Pancreas (tissue), 10 donors: Measurements from ENCODE around the gene PMFBP1. TPM values are rescaled to one million over a fixed set of nuclear protein-coding genes. Genes with fewer than 3 reads are reported as not detected.

Experiments used
- ATAC-seq, 4 donors: fragments of 200-7000 bp; cut with Tn5 transposase; one replicate each; pipeline versions ENCODE4 v1.8.0 to v1.9.1; 2020; ENCODE audit warnings: mild to moderate bottlenecking in 4 of 4, moderate library complexity in 4 of 4
- DNase-seq, 6 donors: peaks; one replicate each; pipeline ENCODE4 v3.0.0-alpha.2; 2020
- FAIRE-seq: peaks from 2 replicates; lab custom pipeline; 2012; peaks lifted over from hg19 to GRCh38; lab: Jason Lieb, UNC
- H3K27ac ChIP-seq, 4 donors: fragments of 200-600 bp; sonication (generic); 1 replicate in 3 of 4; 2 replicates in 1 of 4; pipeline versions ENCODE4 v1.5.0 to v1.8.0; 2020
- H3K27me3 ChIP-seq, 4 donors: fragments of 200-600 bp; one replicate each; pipeline ENCODE4 v1.8.0; 2021
- H3K36me3 ChIP-seq, 3 donors: fragments of 200-600 bp; sonication (generic) in 1 of 3; one replicate each; pipeline versions ENCODE4 v1.5.0 to v1.8.0; 2020 to 2021
- H3K4me1 ChIP-seq, 3 donors: fragments of 200-600 bp; one replicate each; pipeline ENCODE4 v1.8.0; 2021
- H3K4me3 ChIP-seq, 4 donors: fragments of 200-600 bp; sonication (generic) in 2 of 4; one replicate each; pipeline versions ENCODE4 v1.5.0 to v1.8.0; 2020 to 2021
- H3K9me3 ChIP-seq, 4 donors: fragments of 200-600 bp; one replicate each; pipeline ENCODE4 v1.8.0; 2021
- WGBS, 2 donors: extraction: QIAGEN DNeasy Blood & Tissue Kit; methylation state at CpG; one replicate each; pipeline ENCODE4 v1.1.7; 2013; 5-methylcytosine and 5-hydroxymethylcytosine counted together
- intact Hi-C, 3 donors: fragments of 100-400 bp; cut with DNase I; formaldehyde crosslinking; loops; one replicate each; pipeline versions ENCODE4 v1.11.1 to v1.14.2; 2022
- polyA plus RNA-seq, 2 donors: library from polyadenylated mRNA; stranded (reverse); fragments of 200-250 nt; gene quantifications; one replicate each; pipeline ENCODE4 v1.2.3, GENCODE V29; 2013
- total RNA-seq, 6 donors: library from RNA; stranded (reverse); fragmentation: NEBNext Ultra II Directional in 4 of 6; extraction: Animal tissue kit (Norgen Biotek cat#: 25700) in 4 of 6; gene quantifications; one replicate each; pipeline versions ENCODE4 v1.2.1 to v1.2.4, GENCODE V29; 2021 to 2023
- TF ChIP-seq, protein P1 (sequence below), 4 donors: fragments of 200-600 bp; sonication (generic) in 3 of 4; IDR thresholded peaks; one replicate each; pipeline versions ENCODE4 v1.5.0 to v1.8.0; 2021; ENCODE audit warnings: antibody characterized with exemption in 4 of 4
- donor health status: healthy with polysubstance abuse.
- donor health status: DM: no; HTN: no; CAD: no; lungs with moderate emphysema.
- donor health status: DM: no; HTN: no; CAD: no.
- donor health status: control.
- donor health status: control.
- donor health status: Bipolar disorder and iron deficiency.
- donor health status: DM: yes; HTN: yes; CAD: no.
- donor health status: DM: no; HTN: no; CAD: no.
- donor health status: DM: no; HTN: no; CAD: no.
- donor health status: DM: yes; HTN: yes; CAD: no.

The PMFBP1 gene
- total and polyA plus RNA-seq, 8 donors: 1.8 to 6.6 (median 2.7) TPM

- ATAC-seq (no peak), DNase-seq (no peak), FAIRE-seq (no peak)
- no peak overlapping the region for H3K27ac ChIP-seq
- H3K36me3 ChIP-seq: no peaks in the 10 kb centered on the region
- no peak overlapping the region for H3K4me3 ChIP-seq
- WGBS, 2 donors: 86 to 92% methylated on average over 6 of the region's 6 CpGs
- intact Hi-C loops: no loop called here
- TF ChIP-seq, protein P1, sequence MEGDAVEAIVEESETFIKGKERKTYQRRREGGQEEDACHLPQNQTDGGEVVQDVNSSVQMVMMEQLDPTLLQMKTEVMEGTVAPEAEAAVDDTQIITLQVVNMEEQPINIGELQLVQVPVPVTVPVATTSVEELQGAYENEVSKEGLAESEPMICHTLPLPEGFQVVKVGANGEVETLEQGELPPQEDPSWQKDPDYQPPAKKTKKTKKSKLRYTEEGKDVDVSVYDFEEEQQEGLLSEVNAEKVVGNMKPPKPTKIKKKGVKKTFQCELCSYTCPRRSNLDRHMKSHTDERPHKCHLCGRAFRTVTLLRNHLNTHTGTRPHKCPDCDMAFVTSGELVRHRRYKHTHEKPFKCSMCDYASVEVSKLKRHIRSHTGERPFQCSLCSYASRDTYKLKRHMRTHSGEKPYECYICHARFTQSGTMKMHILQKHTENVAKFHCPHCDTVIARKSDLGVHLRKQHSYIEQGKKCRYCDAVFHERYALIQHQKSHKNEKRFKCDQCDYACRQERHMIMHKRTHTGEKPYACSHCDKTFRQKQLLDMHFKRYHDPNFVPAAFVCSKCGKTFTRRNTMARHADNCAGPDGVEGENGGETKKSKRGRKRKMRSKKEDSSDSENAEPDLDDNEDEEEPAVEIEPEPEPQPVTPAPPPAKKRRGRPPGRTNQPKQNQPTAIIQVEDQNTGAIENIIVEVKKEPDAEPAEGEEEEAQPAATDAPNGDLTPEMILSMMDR (IDR thresholded peaks at IDR 0.05): no peak
- H3K27me3 ChIP-seq: no peaks in the 10 kb centered on the region
- H3K4me1 ChIP-seq: peaks cover 0 to 3% (median 0%) of the 10 kb centered on the region in 3 donors
- no peaks in the 10 kb centered on the region for H3K9me3 ChIP-seq
Observed at GRCh38 chr16:72216767-72217166, 44.8 kb upstream of the PMFBP1 start.

DNA sequence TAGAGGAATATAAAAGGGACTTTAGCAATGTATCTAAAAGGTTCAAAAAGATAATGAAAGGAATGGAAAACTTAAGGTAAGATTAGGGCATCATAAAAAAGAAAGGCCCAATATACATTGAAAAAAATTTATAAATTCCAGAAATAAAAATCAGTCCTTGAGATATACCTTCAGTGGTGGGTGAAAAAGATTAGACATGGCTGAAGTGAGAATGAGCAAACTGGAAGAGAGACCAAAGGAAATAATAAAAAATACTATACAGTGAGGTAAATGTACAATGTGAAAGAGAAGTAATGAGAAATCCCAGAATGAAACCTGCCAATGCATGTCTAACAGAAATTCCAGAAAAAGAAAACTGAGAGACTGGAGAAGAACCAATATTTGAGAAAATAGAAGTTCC, 42.9 kb upstream of the PMFBP1 start:
- H3K4me3 ChIP-seq: no peak overlapping the region
- intact Hi-C loops: no loop called here
- DNase-seq (no peak), FAIRE-seq (no peak), ATAC-seq (no peak)
- TF ChIP-seq, protein P1 (IDR thresholded peaks at IDR 0.05): no peak
- peaks cover 0 to 6% (median 0%) of the 10 kb centered on the region in 3 donors for H3K4me1 ChIP-seq
- no peaks in the 10 kb centered on the region for H3K9me3 ChIP-seq
- no peaks in the 10 kb centered on the region for H3K36me3 ChIP-seq
- no peak overlapping the region for H3K27ac ChIP-seq
- no peaks in the 10 kb centered on the region for H3K27me3 ChIP-seq

GRCh38 chr16:72211110-72211509, 39.2 kb upstream of the PMFBP1 start:
- H3K9me3 ChIP-seq: no peaks in the 10 kb centered on the region
- DNase-seq: no peak
- intact Hi-C loops: no loop called here
- H3K36me3 ChIP-seq: no peaks in the 10 kb centered on the region
- H3K4me3 ChIP-seq: no peak overlapping the region
- H3K27me3 ChIP-seq: no peaks in the 10 kb centered on the region
- no peak for ATAC-seq
- TF ChIP-seq, protein P1 (IDR thresholded peaks at IDR 0.05): no peak
- no peak for FAIRE-seq
- no peak overlapping the region for H3K27ac ChIP-seq
- H3K4me1 ChIP-seq: peaks cover 0 to 9% (median 0%) of the 10 kb centered on the region in 3 donors

DNA sequence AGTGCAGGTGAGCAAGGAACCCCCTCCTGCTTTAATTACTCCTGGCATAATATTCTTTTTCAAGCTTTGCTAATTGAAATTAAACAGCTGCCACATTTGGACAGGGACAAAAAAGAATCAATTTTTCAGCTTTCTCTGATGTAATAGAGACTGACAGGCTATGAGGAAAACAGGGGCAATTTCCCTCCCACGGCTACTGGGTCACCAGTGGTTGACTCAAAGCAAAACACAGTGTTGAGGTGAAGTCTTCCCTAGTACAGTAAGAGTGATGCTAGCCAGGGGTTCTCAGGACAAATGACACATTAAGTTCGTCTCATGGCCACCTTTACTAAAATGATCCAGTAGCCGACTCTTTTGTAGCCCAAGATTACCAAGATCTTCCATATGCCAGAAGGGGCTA, 38.6 kb upstream of the PMFBP1 start:
- FAIRE-seq (no peak), DNase-seq (no peak), ATAC-seq (no peak)
- Histone ChIP-seq H3K36me3 (no peaks in the 10 kb centered on the region), H3K9me3 (no peaks in the 10 kb centered on the region), H3K4me1 (peaks cover 0 to 9% (median 0%) of the 10 kb centered on the region in 3 donors), H3K27ac (peak overlapping the region in 2 of 4 donors; percentile 19 to 25), H3K27me3 (no peaks in the 10 kb centered on the region), H3K4me3 (no peak overlapping the region)
- TF ChIP-seq, protein P1 (IDR thresholded peaks at IDR 0.05): no peak
- intact Hi-C loops: no loop called here
- WGBS, 2 donors: 76 to 83% methylated on average over 3 of the region's 3 CpGs

- Histone ChIP-seq H3K27ac (peak overlapping the region in 2 of 4 donors; percentile 19 to 25), H3K4me1 (peaks cover 0 to 9% (median 0%) of the 10 kb centered on the region in 3 donors), H3K36me3 (no peaks in the 10 kb centered on the region), H3K9me3 (no peaks in the 10 kb centered on the region), H3K4me3 (no peak overlapping the region), H3K27me3 (no peaks in the 10 kb centered on the region)
- DNase-seq (no peak), FAIRE-seq (no peak), ATAC-seq (peak in 3 of 4 donors; percentile 45 to 64 (median 57))
- 63 to 74% methylated on average over 3 of the region's 3 CpGs for WGBS, 2 donors
- TF ChIP-seq, protein P1 (IDR thresholded peaks at IDR 0.05): no peak
- intact Hi-C loops: no loop called here
Observed at GRCh38 chr16:72210072-72210471, 38.1 kb upstream of the PMFBP1 start.
